ENCODE data around the gene ERG.

DNA sequence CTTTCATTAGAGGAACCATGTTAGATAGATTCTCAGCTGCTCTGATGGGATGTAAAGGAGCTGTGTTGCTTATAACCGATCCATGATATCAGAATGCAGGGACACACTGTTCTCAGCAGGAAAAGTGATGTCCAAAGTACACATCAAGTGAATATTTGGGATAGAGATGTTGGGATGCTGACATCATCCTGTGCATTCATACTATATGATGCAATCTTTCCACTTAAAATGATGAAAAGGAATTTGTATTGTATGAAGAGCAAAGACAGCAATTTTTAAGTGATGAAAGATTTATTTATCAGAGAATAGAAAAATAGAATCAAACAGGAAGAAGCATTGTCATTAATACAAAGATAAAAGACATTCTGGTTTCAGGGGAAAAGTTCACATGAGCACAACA, 110.1 kb downstream of the ERG start:
- TF ChIP-seq EZH2phosphoT487 (IDR thresholded peaks at IDR 0.05; ENCODE audit: borderline replicate concordance, low read depth, low read length), result no peak
- TF ChIP-seq, protein P1, sequence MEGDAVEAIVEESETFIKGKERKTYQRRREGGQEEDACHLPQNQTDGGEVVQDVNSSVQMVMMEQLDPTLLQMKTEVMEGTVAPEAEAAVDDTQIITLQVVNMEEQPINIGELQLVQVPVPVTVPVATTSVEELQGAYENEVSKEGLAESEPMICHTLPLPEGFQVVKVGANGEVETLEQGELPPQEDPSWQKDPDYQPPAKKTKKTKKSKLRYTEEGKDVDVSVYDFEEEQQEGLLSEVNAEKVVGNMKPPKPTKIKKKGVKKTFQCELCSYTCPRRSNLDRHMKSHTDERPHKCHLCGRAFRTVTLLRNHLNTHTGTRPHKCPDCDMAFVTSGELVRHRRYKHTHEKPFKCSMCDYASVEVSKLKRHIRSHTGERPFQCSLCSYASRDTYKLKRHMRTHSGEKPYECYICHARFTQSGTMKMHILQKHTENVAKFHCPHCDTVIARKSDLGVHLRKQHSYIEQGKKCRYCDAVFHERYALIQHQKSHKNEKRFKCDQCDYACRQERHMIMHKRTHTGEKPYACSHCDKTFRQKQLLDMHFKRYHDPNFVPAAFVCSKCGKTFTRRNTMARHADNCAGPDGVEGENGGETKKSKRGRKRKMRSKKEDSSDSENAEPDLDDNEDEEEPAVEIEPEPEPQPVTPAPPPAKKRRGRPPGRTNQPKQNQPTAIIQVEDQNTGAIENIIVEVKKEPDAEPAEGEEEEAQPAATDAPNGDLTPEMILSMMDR (conservative IDR thresholded peaks at IDR 0.05; ENCODE audit: low read length), result no peak

Data from OCI-LY7 (cell line).